Gastrocnemius medialis (tissue), 4 donors: Measurements from ENCODE around the gene ME3.

Experiments
- POLR2A ChIP-seq, 2 donors: fragments of 450-650 bp; IDR thresholded peaks; one replicate each; pipeline ENCODE4 v1.6.1; 2017; ENCODE audit warnings: antibody characterized with exemption in 2 of 2, mild to moderate bottlenecking in 2 of 2, moderate library complexity in 2 of 2
- TF ChIP-seq, protein P1 (sequence below), 5 experiments: fragments of 450-650 bp in 3 of 5; fragments of 200-600 bp in 2 of 5; sonication (generic) in 2 of 5; IDR thresholded peaks in 4 of 5; conservative IDR thresholded peaks in 1 of 5; 1 replicate in 4 of 5; 2 replicates in 1 of 5; pipeline ENCODE4 v1.5.1; 2016 to 2019; ENCODE audit warnings: antibody characterized with exemption in 5 of 5, mild to moderate bottlenecking in 3 of 5, moderate library complexity in 3 of 5

DNA sequence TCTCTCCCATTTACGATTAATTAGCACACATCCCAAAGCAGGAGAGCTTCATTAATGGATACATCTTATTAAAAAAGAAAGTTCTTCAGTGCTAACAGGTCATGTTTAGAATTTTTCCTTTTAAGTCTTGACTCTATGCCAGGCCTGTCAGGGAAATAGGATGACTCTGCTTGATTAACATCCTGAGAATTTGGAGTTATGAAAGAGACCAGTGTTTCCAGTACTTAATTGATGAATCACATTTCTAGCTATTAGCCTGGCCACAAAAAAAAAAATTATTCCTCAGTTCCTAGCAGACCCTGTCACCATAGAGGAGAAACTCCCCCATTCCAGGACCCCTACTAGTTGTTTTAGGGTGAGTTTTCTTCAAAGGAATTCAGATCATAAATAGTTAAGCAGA lies 23.6 kb upstream of the ME3 start:
- TF ChIP-seq, protein P1, sequence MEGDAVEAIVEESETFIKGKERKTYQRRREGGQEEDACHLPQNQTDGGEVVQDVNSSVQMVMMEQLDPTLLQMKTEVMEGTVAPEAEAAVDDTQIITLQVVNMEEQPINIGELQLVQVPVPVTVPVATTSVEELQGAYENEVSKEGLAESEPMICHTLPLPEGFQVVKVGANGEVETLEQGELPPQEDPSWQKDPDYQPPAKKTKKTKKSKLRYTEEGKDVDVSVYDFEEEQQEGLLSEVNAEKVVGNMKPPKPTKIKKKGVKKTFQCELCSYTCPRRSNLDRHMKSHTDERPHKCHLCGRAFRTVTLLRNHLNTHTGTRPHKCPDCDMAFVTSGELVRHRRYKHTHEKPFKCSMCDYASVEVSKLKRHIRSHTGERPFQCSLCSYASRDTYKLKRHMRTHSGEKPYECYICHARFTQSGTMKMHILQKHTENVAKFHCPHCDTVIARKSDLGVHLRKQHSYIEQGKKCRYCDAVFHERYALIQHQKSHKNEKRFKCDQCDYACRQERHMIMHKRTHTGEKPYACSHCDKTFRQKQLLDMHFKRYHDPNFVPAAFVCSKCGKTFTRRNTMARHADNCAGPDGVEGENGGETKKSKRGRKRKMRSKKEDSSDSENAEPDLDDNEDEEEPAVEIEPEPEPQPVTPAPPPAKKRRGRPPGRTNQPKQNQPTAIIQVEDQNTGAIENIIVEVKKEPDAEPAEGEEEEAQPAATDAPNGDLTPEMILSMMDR (IDR thresholded peaks at IDR 0.05 in 4 of 5, conservative IDR thresholded peaks at IDR 0.05 in 1 of 5), result no peak
- TF ChIP-seq POLR2A (IDR thresholded peaks at IDR 0.05), result no peak
